Glutamatergic neuron (in vitro differentiated cells): Measurements from ENCODE around the gene NTHL1. TPM values are rescaled to one million over a fixed set of nuclear protein-coding genes. Genes with fewer than 3 reads are reported as not detected.

Source experiments
- DNase-seq: peaks from one replicate; pipeline ENCODE4 v3.0.0; 2022
- H3K27ac Mint-ChIP-seq: one replicate; pipeline ENCODE4 v1.8.0; 2020; ENCODE audit warnings: mild to moderate bottlenecking, mixed read lengths, inconsistent platforms; ENCODE audit not compliant: unreplicated experiment
- H3K27me3 Mint-ChIP-seq: one replicate; pipeline ENCODE4 v1.8.0; 2020; ENCODE audit warnings: mild to moderate bottlenecking, moderate library complexity, mixed read lengths, inconsistent platforms; ENCODE audit not compliant: unreplicated experiment
- H3K36me3 Mint-ChIP-seq: one replicate; pipeline ENCODE4 v1.8.0; 2020; ENCODE audit warnings: mild to moderate bottlenecking, mixed read lengths, inconsistent platforms; ENCODE audit not compliant: unreplicated experiment
- H3K4me1 Mint-ChIP-seq: one replicate; pipeline ENCODE4 v1.8.0; 2020; ENCODE audit warnings: mild to moderate bottlenecking, low read depth, mixed read lengths, inconsistent platforms; ENCODE audit not compliant: unreplicated experiment
- H3K4me3 Mint-ChIP-seq: one replicate; pipeline ENCODE4 v1.8.0; 2020; ENCODE audit warnings: mild to moderate bottlenecking, mixed read lengths, inconsistent platforms; ENCODE audit not compliant: unreplicated experiment
- H3K9me3 Mint-ChIP-seq: one replicate; pipeline ENCODE4 v1.8.0; 2020; ENCODE audit warnings: mild to moderate bottlenecking, moderate library complexity, mixed read lengths, inconsistent platforms; ENCODE audit not compliant: unreplicated experiment
- CTCF ChIP-seq: fragments of 200-600 bp; sonication (generic); IDR thresholded peaks from one replicate; pipeline ENCODE4 v1.5.0; 2021; ENCODE audit not compliant: partially characterized antibody, unreplicated experiment
- total RNA-seq: library from RNA; stranded (reverse); fragmentation: NEBNext Ultra II Directional; extraction: Animal tissue kit (Norgen Biotek cat#: 25700); gene quantifications from one replicate; pipeline ENCODE4 v1.2.1, GENCODE V29; 2021; ENCODE audit not compliant: unreplicated experiment

The NTHL1 gene
- total RNA-seq, 1 donor from 2014 or later = 194 TPM

- Mint-ChIP-seq H3K36me3 (peaks cover 4% of the 10 kb centered on the region), H3K9me3 (peaks cover 15% of the 10 kb centered on the region), H3K4me3 (peak overlapping the region; percentile 71), H3K27me3 (peaks cover 15% of the 10 kb centered on the region), H3K27ac (peak overlapping the region; percentile 84), H3K4me1 (peaks cover 20% of the 10 kb centered on the region)
- no peak for TF ChIP-seq CTCF
- no peak for DNase-seq
Observed at GRCh38 chr16:2004795-2005517, 42.7 kb downstream of the NTHL1 start.

GRCh38 chr16:2003827-2004641, 43.6 kb downstream of the NTHL1 start:
- Mint-ChIP-seq H3K9me3 (peaks cover 15% of the 10 kb centered on the region), H3K27ac (peak overlapping the region; percentile 84)

GRCh38 chr16:2003231-2003826, 44.3 kb downstream of the NTHL1 start:
- H3K27ac Mint-ChIP-seq = no peak overlapping the region
- peaks cover 13% of the 10 kb centered on the region for H3K27me3 Mint-ChIP-seq
- peaks cover 17% of the 10 kb centered on the region for H3K4me1 Mint-ChIP-seq
- H3K4me3 Mint-ChIP-seq = peak overlapping the region; percentile 46
- DNase-seq = no peak
- peaks cover 4% of the 10 kb centered on the region for H3K36me3 Mint-ChIP-seq
- H3K9me3 Mint-ChIP-seq = peaks cover 10% of the 10 kb centered on the region
- no peak for TF ChIP-seq CTCF

More at GRCh38 chr16:2003827-2004641, 43.6 kb downstream of the NTHL1 start:
- Mint-ChIP-seq H3K4me1 (peaks cover 20% of the 10 kb centered on the region), H3K27me3 (peaks cover 15% of the 10 kb centered on the region), H3K4me3 (no peak overlapping the region), H3K36me3 (peaks cover 4% of the 10 kb centered on the region)
- peak; percentile 98 for DNase-seq
- peak; percentile 97 for TF ChIP-seq CTCF

- peak overlapping the region; percentile 39 for H3K27ac Mint-ChIP-seq
- no peak overlapping the region for H3K4me3 Mint-ChIP-seq
Observed at GRCh38 chr16:2002406-2003230, 45.0 kb downstream of the NTHL1 start.

More at GRCh38 chr16:2002406-2003230, 45.0 kb downstream of the NTHL1 start:
- Mint-ChIP-seq H3K9me3 (peaks cover 8% of the 10 kb centered on the region), H3K36me3 (peaks cover 1% of the 10 kb centered on the region), H3K4me1 (peaks cover 13% of the 10 kb centered on the region), H3K27me3 (peaks cover 11% of the 10 kb centered on the region)
- TF ChIP-seq CTCF = no peak
- no peak for DNase-seq
